OCI-LY3 (cell line): ENCODE results near the gene RBM33.
A peak's percentile ranks its signal among the peaks of the same experiment; 100 is the strongest.

Experiments used
- H2AFZ ChIP-seq: fragments of 200-600, 300-600 bp; shearing (Covaris generic); 2 replicates; pipeline ENCODE4 v1.6.0; 2014; ENCODE audit warnings: antibody characterized with exemption, low read depth, low read length
- H3K27ac ChIP-seq: fragments of 200-600, 300-600 bp; sonication (generic); 2 replicates; pipeline ENCODE4 v1.5.1; 2014; ENCODE audit warnings: mild to moderate bottlenecking, low read length, moderate library complexity, mixed read lengths
- H3K27me3 ChIP-seq: fragments of 200-600, 300-600 bp; sonication (generic); 2 replicates; pipeline ENCODE4 v1.6.1; 2014; ENCODE audit warnings: low read depth, low read length, mixed read lengths
- H3K36me3 ChIP-seq: fragments of 200-600, 300-600 bp; sonication (generic); replicated peaks from 2 replicates; pipeline ENCODE3; 2014; ENCODE audit warnings: low read depth, low read length, mixed read lengths
- H3K4me1 ChIP-seq: fragments of 300-600, 200-600 bp; sonication (generic); 2 replicates; pipeline ENCODE4 v1.6.1; 2014; ENCODE audit warnings: low read length, mixed read lengths
- H3K4me2 ChIP-seq: fragments of 200-600, 300-600 bp; sonication (generic); 2 replicates; pipeline ENCODE4 v1.6.1; 2014; ENCODE audit warnings: low read length, mixed read lengths
- H3K4me3 ChIP-seq: fragments of 300-600, 200-600 bp; sonication (generic); 2 replicates; pipeline ENCODE4 v1.5.1; 2014; ENCODE audit warnings: antibody characterized with exemption, mild to moderate bottlenecking, low read length, moderate library complexity
- H3K79me2 ChIP-seq: fragments of 300-600, 200-600 bp; shearing (Covaris generic); 2 replicates; pipeline ENCODE4 v1.6.1; 2014; ENCODE audit warnings: mild to moderate bottlenecking, low read length, mixed read lengths
- H3K9ac ChIP-seq: fragments of 300-600, 200-600 bp; shearing (Covaris generic); 2 replicates; pipeline ENCODE4 v1.6.0; 2014; ENCODE audit warnings: mild to moderate bottlenecking, low read length, moderate library complexity
- H3K9me3 ChIP-seq: fragments of 200-600, 300-600 bp; shearing (Covaris generic); 2 replicates; pipeline ENCODE4 v1.6.1; 2014; ENCODE audit warnings: low read length, mixed read lengths; ENCODE audit not compliant: insufficient read depth
- H4K20me1 ChIP-seq: fragments of 200-600, 300-600 bp; sonication (generic); 2 replicates; pipeline ENCODE4 v1.6.1; 2016; ENCODE audit warnings: low read length, mixed read lengths; ENCODE audit not compliant: insufficient read depth
- EZH2phosphoT487 ChIP-seq: fragments of 200-600 bp; shearing (Covaris generic); IDR thresholded peaks from 2 replicates; pipeline ENCODE4 v1.6.1; 2018; ENCODE audit warnings: antibody characterized with exemption, mixed run types, low read depth
- TF ChIP-seq, protein P1 (sequence below): fragments of 200-600, 300-600 bp; sonication (generic); IDR thresholded peaks from 2 replicates; pipeline ENCODE4 v1.5.1; 2014; ENCODE audit warnings: antibody characterized with exemption, low read length, low read depth

RBM33 gene

GRCh38 chr7:155814316-155815276, 170.1 kb downstream of the RBM33 start:
- Histone ChIP-seq H3K9ac (no peak overlapping the region), H4K20me1 (no peaks in the 10 kb centered on the region), H3K4me1 (peaks cover 4% of the 10 kb centered on the region; the same call in 1 of the 2 replicates), H2AFZ (no peak overlapping the region), H3K27ac (no peak overlapping the region), H3K4me2 (no peak overlapping the region), H3K79me2 (no peaks in the 10 kb centered on the region), H3K4me3 (no peak overlapping the region), H3K9me3 (no peaks in the 10 kb centered on the region), H3K36me3 (no peaks in the 10 kb centered on the region), H3K27me3 (peaks cover 12% of the 10 kb centered on the region; the same call in 1 of the 2 replicates)
- TF ChIP-seq, protein P1, sequence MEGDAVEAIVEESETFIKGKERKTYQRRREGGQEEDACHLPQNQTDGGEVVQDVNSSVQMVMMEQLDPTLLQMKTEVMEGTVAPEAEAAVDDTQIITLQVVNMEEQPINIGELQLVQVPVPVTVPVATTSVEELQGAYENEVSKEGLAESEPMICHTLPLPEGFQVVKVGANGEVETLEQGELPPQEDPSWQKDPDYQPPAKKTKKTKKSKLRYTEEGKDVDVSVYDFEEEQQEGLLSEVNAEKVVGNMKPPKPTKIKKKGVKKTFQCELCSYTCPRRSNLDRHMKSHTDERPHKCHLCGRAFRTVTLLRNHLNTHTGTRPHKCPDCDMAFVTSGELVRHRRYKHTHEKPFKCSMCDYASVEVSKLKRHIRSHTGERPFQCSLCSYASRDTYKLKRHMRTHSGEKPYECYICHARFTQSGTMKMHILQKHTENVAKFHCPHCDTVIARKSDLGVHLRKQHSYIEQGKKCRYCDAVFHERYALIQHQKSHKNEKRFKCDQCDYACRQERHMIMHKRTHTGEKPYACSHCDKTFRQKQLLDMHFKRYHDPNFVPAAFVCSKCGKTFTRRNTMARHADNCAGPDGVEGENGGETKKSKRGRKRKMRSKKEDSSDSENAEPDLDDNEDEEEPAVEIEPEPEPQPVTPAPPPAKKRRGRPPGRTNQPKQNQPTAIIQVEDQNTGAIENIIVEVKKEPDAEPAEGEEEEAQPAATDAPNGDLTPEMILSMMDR, result no peak
- TF ChIP-seq EZH2phosphoT487, result no peak

DNA sequence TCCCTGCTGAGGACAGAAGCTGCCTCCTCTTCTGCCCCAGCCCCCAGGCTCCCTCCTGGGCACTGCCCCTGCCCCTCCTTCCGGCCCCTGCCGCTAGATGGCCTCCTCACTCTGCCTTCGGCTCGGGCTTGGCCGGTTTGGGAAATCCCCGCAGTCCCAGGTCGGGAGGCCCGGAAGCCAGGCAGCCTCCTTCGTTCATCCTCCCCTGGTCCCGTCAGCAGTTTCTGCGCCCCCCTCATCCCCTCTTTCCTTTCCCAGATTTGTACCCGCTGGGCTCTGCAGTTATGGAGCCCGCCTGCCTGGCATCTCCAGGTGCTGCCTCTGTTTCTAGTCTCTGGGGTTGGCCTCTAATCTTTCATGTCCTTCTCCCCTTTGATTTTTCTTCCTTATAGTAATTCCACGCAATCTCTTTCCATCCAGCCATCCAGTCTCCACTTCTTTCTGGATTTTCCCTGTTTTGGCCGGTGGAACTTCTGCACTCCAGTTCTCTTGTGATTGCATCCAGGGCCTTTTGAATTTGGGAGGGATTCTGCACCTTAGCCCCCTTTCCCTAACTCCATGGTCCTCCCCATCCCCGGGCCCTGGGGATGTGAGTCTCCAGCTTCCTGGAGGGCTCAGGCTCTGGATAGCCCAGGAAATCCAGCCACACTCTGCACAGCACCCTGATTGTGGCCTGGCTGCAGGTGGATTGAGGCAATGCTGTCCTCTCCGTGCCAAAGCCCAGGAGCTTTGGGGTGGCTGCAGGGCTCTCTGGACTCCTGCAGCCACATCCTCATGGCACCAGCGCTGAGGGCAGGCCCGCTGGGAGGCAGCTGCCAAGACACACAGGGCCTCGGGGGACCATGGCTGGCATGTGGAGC, 171.1 kb downstream of the RBM33 start:
- H3K9ac ChIP-seq, result peak overlapping the region; percentile 46; the same call in 1 of the 2 replicates
- peaks cover 12% of the 10 kb centered on the region; the same call in 1 of the 2 replicates for H3K27me3 ChIP-seq
- peak overlapping the region; percentile 99 for H2AFZ ChIP-seq

GRCh38 chr7:155816192-155816508, 171.7 kb downstream of the RBM33 start:
- no peak overlapping the region for H3K4me2 ChIP-seq
- H4K20me1 ChIP-seq, result no peaks in the 10 kb centered on the region
- no peak overlapping the region for H2AFZ ChIP-seq
- peaks cover 4% of the 10 kb centered on the region; the same call in 1 of the 2 replicates for H3K4me1 ChIP-seq
- H3K27me3 ChIP-seq, result peaks cover 12% of the 10 kb centered on the region; the same call in 1 of the 2 replicates
- H3K4me3 ChIP-seq, result no peak overlapping the region
- H3K9ac ChIP-seq, result no peak overlapping the region
- H3K36me3 ChIP-seq, result no peaks in the 10 kb centered on the region
- no peak overlapping the region for H3K27ac ChIP-seq
- TF ChIP-seq, protein P1, result no peak
- no peak for TF ChIP-seq EZH2phosphoT487
- no peaks in the 10 kb centered on the region for H3K79me2 ChIP-seq
- no peaks in the 10 kb centered on the region for H3K9me3 ChIP-seq

More for the DNA sequence above, 171.1 kb downstream of the RBM33 start:
- Histone ChIP-seq H3K4me1 (peaks cover 4% of the 10 kb centered on the region; the same call in 1 of the 2 replicates), H3K36me3 (no peaks in the 10 kb centered on the region), H3K4me2 (peak overlapping the region; percentile 92), H3K27ac (no peak overlapping the region), H3K9me3 (no peaks in the 10 kb centered on the region), H3K4me3 (peak overlapping the region; percentile 72), H3K79me2 (no peaks in the 10 kb centered on the region), H4K20me1 (no peaks in the 10 kb centered on the region)
- TF ChIP-seq, protein P1, result peak; percentile 84
- TF ChIP-seq EZH2phosphoT487, result no peak
